ENCODE data around the gene CPEB3.

DNA sequence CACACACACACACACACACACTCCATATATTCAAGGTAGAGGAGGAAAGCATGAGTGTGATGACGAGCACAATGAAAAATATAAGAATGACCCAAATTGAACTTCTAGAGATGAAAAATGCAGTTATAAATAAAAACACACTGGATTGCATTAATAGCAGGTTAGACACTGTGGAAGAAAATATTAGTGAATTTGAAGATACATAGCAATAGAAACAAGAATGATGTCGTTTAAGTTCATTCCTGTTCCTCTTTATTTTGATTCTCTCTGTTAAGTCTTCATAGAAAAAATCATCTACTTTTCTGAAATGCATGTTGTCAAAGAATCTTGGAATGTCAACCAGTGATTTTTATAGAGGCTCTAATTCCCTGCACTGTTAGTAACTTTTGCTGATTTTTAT, 288.9 kb downstream of the CPEB3 start:
- TF ChIP-seq, protein P1, sequence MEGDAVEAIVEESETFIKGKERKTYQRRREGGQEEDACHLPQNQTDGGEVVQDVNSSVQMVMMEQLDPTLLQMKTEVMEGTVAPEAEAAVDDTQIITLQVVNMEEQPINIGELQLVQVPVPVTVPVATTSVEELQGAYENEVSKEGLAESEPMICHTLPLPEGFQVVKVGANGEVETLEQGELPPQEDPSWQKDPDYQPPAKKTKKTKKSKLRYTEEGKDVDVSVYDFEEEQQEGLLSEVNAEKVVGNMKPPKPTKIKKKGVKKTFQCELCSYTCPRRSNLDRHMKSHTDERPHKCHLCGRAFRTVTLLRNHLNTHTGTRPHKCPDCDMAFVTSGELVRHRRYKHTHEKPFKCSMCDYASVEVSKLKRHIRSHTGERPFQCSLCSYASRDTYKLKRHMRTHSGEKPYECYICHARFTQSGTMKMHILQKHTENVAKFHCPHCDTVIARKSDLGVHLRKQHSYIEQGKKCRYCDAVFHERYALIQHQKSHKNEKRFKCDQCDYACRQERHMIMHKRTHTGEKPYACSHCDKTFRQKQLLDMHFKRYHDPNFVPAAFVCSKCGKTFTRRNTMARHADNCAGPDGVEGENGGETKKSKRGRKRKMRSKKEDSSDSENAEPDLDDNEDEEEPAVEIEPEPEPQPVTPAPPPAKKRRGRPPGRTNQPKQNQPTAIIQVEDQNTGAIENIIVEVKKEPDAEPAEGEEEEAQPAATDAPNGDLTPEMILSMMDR (IDR thresholded peaks at IDR 0.05): no peak
- no peak for TF ChIP-seq POLR2A (IDR thresholded peaks at IDR 0.05)

Measured in ovary (tissue), 3 donors.